Right atrium auricular region (tissue), 2 donors: ENCODE data around the gene FAM229B. TPM values are rescaled to one million over a fixed set of nuclear protein-coding genes. Genes with fewer than 3 reads are reported as not detected.
"Not testable (repeated sequence)": the region's sequence is repeated elsewhere in the genome, so short reads cannot be mapped to it uniquely, and the experiment has no call there.

Source experiments
- DNase-seq: peaks from one replicate; pipeline ENCODE4 v3.0.0-alpha.2; 2019; ENCODE audit warnings: low spot score
- H3K27ac ChIP-seq, 2 donors: fragments of 200-600 bp; sonication (generic); 1 replicate in 1 of 2; 2 replicates in 1 of 2; pipeline ENCODE4 v1.5.1; 2016 to 2019
- H3K27me3 ChIP-seq, 2 donors: fragments of 200-600 bp; sonication (generic); one replicate each; pipeline versions ENCODE4 v1.5.1 to v1.6.0; 2017 to 2019
- H3K36me3 ChIP-seq: fragments of 200-600 bp; sonication (generic); one replicate; pipeline ENCODE4 v1.5.1; 2016
- H3K4me1 ChIP-seq, 2 donors: fragments of 200-600 bp; sonication (generic); one replicate each; pipeline versions ENCODE4 v1.5.1 to v1.6.0; 2017 to 2019
- H3K4me3 ChIP-seq, 2 donors: fragments of 200-600 bp; sonication (generic); 1 replicate in 1 of 2; 2 replicates in 1 of 2; pipeline ENCODE4 v1.5.1; 2017 to 2019; ENCODE audit warnings: mild to moderate bottlenecking in 1 of 2, moderate library complexity in 1 of 2
- H3K9me3 ChIP-seq, 2 donors: fragments of 200-600 bp; sonication (generic); one replicate each; pipeline ENCODE4 v1.5.1; 2019
- total RNA-seq, 2 donors: library from RNA; depleted of rRNA; stranded (reverse); fragments of >200 nt; gene quantifications; one replicate each; pipeline ENCODE4 v1.1.0, GENCODE V29; 2016
- TF ChIP-seq, protein P1 (sequence below), 2 donors: fragments of 200-600 bp; sonication (generic); IDR thresholded peaks; one replicate each; pipeline ENCODE4 v1.5.1; 2019; ENCODE audit warnings: antibody characterized with exemption in 2 of 2

Gene FAM229B
- total RNA-seq, 2 donors from 2014 or later, result 28.7 to 44.9 TPM

DNA sequence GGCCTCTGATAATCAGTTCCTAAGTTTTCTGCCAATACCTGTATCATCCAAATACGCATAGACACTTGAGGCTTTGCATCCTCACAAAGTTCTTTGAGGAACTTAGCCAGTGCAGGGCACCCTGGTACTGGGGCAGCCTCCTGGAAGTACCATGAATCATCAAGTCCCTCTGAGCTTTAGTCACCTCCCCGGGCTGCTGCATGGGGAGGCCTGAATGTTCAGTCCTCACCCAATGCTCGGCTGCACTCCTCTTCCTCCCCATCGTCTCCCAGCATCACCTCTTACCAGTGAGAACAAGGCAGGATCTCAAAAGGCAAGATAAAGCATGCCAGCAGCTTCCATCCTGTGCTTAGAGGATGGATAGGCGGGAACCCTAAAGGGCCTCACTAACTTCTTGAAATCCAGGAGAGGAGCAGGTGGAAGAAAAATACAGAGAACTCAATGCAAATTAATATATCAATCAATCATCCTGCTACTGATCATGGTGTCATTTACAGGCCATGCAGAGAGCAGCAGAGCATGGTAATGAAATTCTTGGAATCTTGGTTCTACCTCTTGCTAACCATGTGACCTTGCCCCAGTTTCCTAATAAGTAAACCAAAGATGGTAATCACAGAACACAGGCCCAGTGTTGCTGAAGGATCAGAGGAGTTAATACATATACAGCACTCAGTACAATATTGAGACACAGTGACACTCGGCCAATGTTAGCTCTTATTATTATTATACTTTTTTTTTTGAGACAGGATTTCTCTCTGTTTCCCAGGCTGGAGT, 38.2 kb upstream of the FAM229B start:
- Histone ChIP-seq H3K27ac (no peak overlapping the region), H3K9me3 (no peaks in the 10 kb centered on the region), H3K36me3 (no peaks in the 10 kb centered on the region), H3K4me3 (no peak overlapping the region), H3K27me3 (no peaks in the 10 kb centered on the region), H3K4me1 (no peaks in the 10 kb centered on the region)
- DNase-seq, result no peak
- TF ChIP-seq, protein P1, sequence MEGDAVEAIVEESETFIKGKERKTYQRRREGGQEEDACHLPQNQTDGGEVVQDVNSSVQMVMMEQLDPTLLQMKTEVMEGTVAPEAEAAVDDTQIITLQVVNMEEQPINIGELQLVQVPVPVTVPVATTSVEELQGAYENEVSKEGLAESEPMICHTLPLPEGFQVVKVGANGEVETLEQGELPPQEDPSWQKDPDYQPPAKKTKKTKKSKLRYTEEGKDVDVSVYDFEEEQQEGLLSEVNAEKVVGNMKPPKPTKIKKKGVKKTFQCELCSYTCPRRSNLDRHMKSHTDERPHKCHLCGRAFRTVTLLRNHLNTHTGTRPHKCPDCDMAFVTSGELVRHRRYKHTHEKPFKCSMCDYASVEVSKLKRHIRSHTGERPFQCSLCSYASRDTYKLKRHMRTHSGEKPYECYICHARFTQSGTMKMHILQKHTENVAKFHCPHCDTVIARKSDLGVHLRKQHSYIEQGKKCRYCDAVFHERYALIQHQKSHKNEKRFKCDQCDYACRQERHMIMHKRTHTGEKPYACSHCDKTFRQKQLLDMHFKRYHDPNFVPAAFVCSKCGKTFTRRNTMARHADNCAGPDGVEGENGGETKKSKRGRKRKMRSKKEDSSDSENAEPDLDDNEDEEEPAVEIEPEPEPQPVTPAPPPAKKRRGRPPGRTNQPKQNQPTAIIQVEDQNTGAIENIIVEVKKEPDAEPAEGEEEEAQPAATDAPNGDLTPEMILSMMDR (IDR thresholded peaks at IDR 0.05), result no peak

DNA sequence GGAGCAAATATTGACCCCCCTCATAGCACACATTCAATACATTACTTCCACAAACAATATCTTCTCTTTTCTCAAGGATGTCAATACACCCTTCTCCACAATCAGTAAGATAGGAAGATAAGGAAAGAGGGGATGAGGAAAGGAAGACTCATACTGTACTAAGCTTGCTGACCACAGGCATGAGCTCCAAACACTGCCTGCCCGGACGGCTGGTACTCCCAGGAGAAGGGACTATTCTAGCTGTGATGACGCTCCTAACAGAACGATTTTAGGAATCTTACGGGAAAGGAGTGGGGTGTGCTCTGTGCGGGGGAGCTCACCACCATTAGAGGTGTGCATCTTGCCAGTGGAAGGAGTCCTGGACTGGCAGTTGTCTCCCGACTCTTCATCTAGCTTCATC, 37.4 kb upstream of the FAM229B start:
- no peak overlapping the region for H3K27ac ChIP-seq
- H3K27me3 ChIP-seq, result no peaks in the 10 kb centered on the region
- no peaks in the 10 kb centered on the region for H3K36me3 ChIP-seq
- no peaks in the 10 kb centered on the region for H3K4me1 ChIP-seq
- H3K4me3 ChIP-seq, result no peak overlapping the region
- TF ChIP-seq, protein P1 (IDR thresholded peaks at IDR 0.05), result no peak
- DNase-seq, result no peak
- H3K9me3 ChIP-seq, result no peaks in the 10 kb centered on the region

DNA sequence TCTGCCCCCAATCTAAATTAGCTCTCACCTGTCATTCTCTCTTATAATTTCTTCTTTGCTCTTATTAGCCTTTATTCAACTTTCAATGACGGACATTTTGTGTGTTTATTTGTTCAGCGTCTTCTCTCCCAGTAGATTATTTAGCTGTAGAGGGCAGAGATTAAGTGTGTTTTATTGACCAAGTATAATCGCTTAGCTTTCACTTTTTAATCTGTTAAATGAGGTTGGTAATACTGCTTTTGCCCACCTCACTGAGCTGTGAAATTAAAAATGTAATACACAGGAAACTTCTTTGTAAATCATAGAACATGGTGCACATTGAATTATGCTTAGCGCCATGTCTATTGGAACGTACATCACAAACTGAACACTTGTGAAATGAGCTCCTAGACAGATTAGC, 37.0 kb upstream of the FAM229B start:
- Histone ChIP-seq H3K27ac (no peak overlapping the region), H3K36me3 (no peaks in the 10 kb centered on the region), H3K4me1 (no peaks in the 10 kb centered on the region), H3K4me3 (no peak overlapping the region), H3K27me3 (no peaks in the 10 kb centered on the region), H3K9me3 (no peaks in the 10 kb centered on the region)
- TF ChIP-seq, protein P1 (IDR thresholded peaks at IDR 0.05), result no peak
- DNase-seq, result no peak

DNA sequence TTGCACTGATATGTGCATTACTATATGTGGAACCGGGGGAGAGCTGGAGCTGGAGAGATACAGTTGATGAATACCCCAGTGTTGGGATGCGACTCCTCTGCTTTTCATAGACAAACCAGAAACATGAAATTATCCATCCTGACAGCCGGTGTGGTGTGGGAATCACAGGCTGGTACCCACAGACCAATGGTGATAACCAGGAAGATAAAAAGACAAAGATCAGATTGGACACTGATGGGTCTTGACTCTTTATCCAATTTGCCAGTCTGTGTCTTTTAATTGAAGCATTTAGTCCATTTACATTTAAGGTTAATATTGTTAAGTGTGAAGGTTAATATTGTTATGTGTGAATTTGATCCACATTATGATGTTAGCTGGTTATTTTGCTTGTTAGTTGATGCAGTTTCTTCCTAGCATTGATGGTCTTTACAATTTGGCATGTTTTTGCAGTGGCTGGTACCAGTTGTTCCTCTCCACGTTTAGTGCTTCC, 36.1 kb upstream of the FAM229B start:
- H3K36me3 ChIP-seq, H3K27ac ChIP-seq, H3K9me3 ChIP-seq, H3K27me3 ChIP-seq, H3K4me1 ChIP-seq, H3K4me3 ChIP-seq, DNase-seq: not testable (repeated sequence)

DNA sequence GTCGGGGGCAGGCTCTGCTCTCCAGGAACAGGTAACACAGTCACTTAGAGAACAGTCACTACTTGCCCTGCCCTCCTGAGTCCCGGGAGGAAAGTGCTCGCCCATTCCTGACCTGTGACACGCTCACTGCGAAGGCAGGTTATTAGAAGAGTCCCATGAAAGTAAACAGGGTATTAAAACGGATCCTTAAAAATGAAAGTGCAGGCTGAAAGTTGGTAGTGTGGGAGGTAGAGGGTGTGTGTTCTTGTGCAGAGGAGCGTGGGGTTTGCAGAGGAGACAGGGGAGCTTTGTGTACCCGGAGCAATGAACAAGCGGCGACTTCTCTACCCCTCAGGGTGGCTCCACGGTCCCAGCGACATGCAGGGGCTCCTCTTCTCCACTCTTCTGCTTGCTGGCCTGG, 33.4 kb upstream of the FAM229B start, which contains the start of gene CCN6:
CCN6 (plus strand) TSS at position 104 of the 400 bp plus-strand sequence; CDS start at position 358, 254 bp downstream.
- TF ChIP-seq, protein P1 (IDR thresholded peaks at IDR 0.05), result no peak
- no peak within 1 kb of the TSS for H3K4me3 ChIP-seq
- no peak for DNase-seq
- H3K36me3 ChIP-seq, result no peaks in the 10 kb centered on the region
- H3K9me3 ChIP-seq, result no peaks in the 10 kb centered on the region
- no peak within 1 kb of the TSS for H3K27ac ChIP-seq
- no peaks in the 10 kb centered on the region for H3K4me1 ChIP-seq
- no peaks in the 10 kb centered on the region for H3K27me3 ChIP-seq

DNA sequence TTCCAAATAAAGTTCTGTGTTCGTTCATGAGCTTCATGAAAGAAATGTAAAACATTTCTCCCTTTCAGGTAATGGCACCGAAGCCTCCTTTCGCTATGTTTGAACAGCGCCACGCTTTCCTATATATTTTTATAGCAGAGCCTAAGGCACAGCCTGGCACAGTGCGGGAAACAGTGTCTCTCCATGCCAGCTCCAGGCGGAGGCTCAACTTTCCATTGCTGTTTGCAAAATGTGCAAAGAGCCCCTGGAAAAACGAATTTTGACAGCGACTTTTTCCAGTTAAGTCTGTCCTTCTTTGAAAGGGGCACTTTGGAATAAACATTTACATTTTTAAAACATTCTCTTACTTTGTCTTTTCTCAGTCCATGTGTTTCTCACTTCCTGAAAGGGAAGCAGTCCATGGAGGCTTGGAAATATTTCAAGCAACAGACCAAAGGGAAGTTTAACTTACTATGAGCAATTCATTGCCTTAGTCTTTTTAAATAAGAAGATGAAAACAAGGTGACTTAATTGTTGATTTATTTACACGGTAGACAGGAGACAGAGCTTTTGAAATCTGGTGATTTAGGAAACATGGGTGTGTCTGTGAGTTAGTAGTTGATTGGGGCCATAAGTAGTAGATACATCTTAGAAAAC, 32.7 kb upstream of the FAM229B start:
- no peak overlapping the region for H3K27ac ChIP-seq
- no peaks in the 10 kb centered on the region for H3K9me3 ChIP-seq
- no peak for DNase-seq
- TF ChIP-seq, protein P1 (IDR thresholded peaks at IDR 0.05), result no peak
- H3K4me3 ChIP-seq, result no peak overlapping the region
- H3K36me3 ChIP-seq, result no peaks in the 10 kb centered on the region
- H3K4me1 ChIP-seq, result no peaks in the 10 kb centered on the region
- H3K27me3 ChIP-seq, result no peaks in the 10 kb centered on the region
